Ishikawa (cell line): ENCODE measurements around the gene KAT8.

ENCODE experiments used
- CEBPB ChIP-seq: IDR thresholded peaks from 2 replicates; pipeline ENCODE4 v1.6.1; 2012
- CREB1 ChIP-seq: IDR thresholded peaks from 2 replicates; pipeline ENCODE4 v1.6.1; 2012; ENCODE audit warnings: low read depth
- EGR1 ChIP-seq: IDR thresholded peaks from 2 replicates; pipeline ENCODE4 v1.6.1; 2012
- EP300 ChIP-seq: IDR thresholded peaks from 2 replicates; pipeline ENCODE4 v1.6.1; 2012; ENCODE audit warnings: borderline replicate concordance
- FOXM1 ChIP-seq: IDR thresholded peaks from 2 replicates; pipeline ENCODE4 v1.6.1; 2012; ENCODE audit warnings: low read depth, borderline replicate concordance
- MAX ChIP-seq: IDR thresholded peaks from 2 replicates; pipeline ENCODE4 v1.6.1; 2012
- RAD21 ChIP-seq: IDR thresholded peaks from 2 replicates; pipeline ENCODE4 v1.6.1; 2012; ENCODE audit warnings: low read depth
- REST ChIP-seq: IDR thresholded peaks from 2 replicates; pipeline ENCODE4 v1.6.1; 2012; ENCODE audit warnings: low read depth, mild to moderate bottlenecking
- TAF1 ChIP-seq: IDR thresholded peaks from 2 replicates; pipeline ENCODE4 v1.6.1; 2012; ENCODE audit warnings: low read depth, mild to moderate bottlenecking
- TCF12 ChIP-seq: IDR thresholded peaks from 2 replicates; pipeline ENCODE4 v1.6.1; 2012; ENCODE audit warnings: low read depth
- TEAD4 ChIP-seq: IDR thresholded peaks from 2 replicates; pipeline ENCODE4 v1.6.1; 2012
- YY1 ChIP-seq: IDR thresholded peaks from 2 replicates; pipeline ENCODE4 v1.6.1; 2012; ENCODE audit warnings: low read depth
- ZBTB7A ChIP-seq: IDR thresholded peaks from 2 replicates; pipeline ENCODE4 v1.6.1; 2012; ENCODE audit warnings: low read depth

- TF ChIP-seq CEBPB (no peak), REST (no peak), EGR1 (no peak), EP300 (no peak), CREB1 (no peak), MAX (no peak), RAD21 (no peak), TAF1 (no peak), TEAD4 (no peak), TCF12 (no peak), ZBTB7A (no peak), YY1 (no peak), FOXM1 (no peak)
Measured at GRCh38 chr16:31130336-31130891, 12.9 kb downstream of the KAT8 start.
